ENCODE data around the gene DNAL4.

The DNAL4 gene

GRCh38 chr22:38756711-38757463 is 37.1 kb downstream of the DNAL4 start:
- no peak for DNase-seq

- peak; percentile 92 for DNase-seq
Observed at GRCh38 chr22:38755911-38756532, 37.9 kb downstream of the DNAL4 start, which contains the start of gene SUN2. SUN2 (minus strand) TSS chr22:38755998; CDS start chr22:38752628, 3,370 bp downstream.

- peak; percentile 71 for DNase-seq
Observed at GRCh38 chr22:38755155-38755910, 38.6 kb downstream of the DNAL4 start.

- no peak for DNase-seq
Observed at GRCh38 chr22:38754751-38755154, 39.2 kb downstream of the DNAL4 start.

GRCh38 chr22:38753948-38754750 is 39.8 kb downstream of the DNAL4 start:
- DNase-seq = no peak

GRCh38 chr22:38751422-38752346 is 42.3 kb downstream of the DNAL4 start:
- no peak for DNase-seq

GRCh38 chr22:38751066-38751421 is 42.9 kb downstream of the DNAL4 start:
- DNase-seq = no peak

GRCh38 chr22:38750638-38751037 is 43.3 kb downstream of the DNAL4 start:
- no peak for DNase-seq

GRCh38 chr22:38750104-38750503 is 43.8 kb downstream of the DNAL4 start:
- DNase-seq = no peak

GRCh38 chr22:38748487-38749136 is 45.3 kb downstream of the DNAL4 start:
- no peak for DNase-seq

GRCh38 chr22:38745676-38746460 is 48.1 kb downstream of the DNAL4 start:
- no peak for DNase-seq

- no peak for DNase-seq
Observed at GRCh38 chr22:38744981-38745380, 49.0 kb downstream of the DNAL4 start.

- no peak for DNase-seq
Observed at GRCh38 chr22:38742176-38742942, 51.6 kb downstream of the DNAL4 start.

GRCh38 chr22:38741576-38741975 is 52.4 kb downstream of the DNAL4 start:
- no peak for DNase-seq

- no peak for DNase-seq
Observed at GRCh38 chr22:38741166-38741565, 52.8 kb downstream of the DNAL4 start.

- DNase-seq = no peak
Observed at GRCh38 chr22:38740754-38741153, 53.2 kb downstream of the DNAL4 start.

GRCh38 chr22:38740116-38740723 is 53.7 kb downstream of the DNAL4 start:
- DNase-seq = no peak

- no peak for DNase-seq
Observed at GRCh38 chr22:38739300-38740055, 54.5 kb downstream of the DNAL4 start.

Measured in retina (tissue), 1 donor.